HepG2 (cell line): ENCODE measurements around the gene SLC4A9. TPM values are rescaled to one million over a fixed set of nuclear protein-coding genes. Genes with fewer than 3 reads are reported as not detected.
A peak's percentile ranks its signal among the peaks of the same experiment; 100 is the strongest.

Experiments
- FLYWCH1 ChIP-seq: sonication (generic); formaldehyde crosslinking; IDR thresholded peaks from 2 replicates; pipeline ENCODE4 v1.8.1; 2023; ENCODE audit warnings: mild to moderate bottlenecking, missing genetic modification reagents
- HMGXB3 ChIP-seq: sonication (generic); formaldehyde crosslinking; IDR thresholded peaks from 2 replicates; pipeline ENCODE4 v1.4.0; 2020; ENCODE audit warnings: missing genetic modification reagents, borderline replicate concordance
- IKZF1 ChIP-seq: fragments of 450-650 bp; IDR thresholded peaks from 2 replicates; pipeline ENCODE4 v1.7.1; 2016
- KMT2B ChIP-seq: IDR thresholded peaks from 2 replicates; pipeline ENCODE4 v1.6.1; 2016; ENCODE audit warnings: missing genetic modification reagents, missing compliant biosample characterization
- RXRB ChIP-seq: IDR thresholded peaks from 2 replicates; pipeline ENCODE4 v1.6.1; 2016; ENCODE audit warnings: borderline replicate concordance, missing genetic modification reagents, missing compliant biosample characterization
- ZNF281 ChIP-seq: sonication (generic); formaldehyde crosslinking; IDR thresholded peaks from 2 replicates; pipeline ENCODE4 v1.4.0; 2020; ENCODE audit warnings: missing genetic modification reagents, borderline replicate concordance
- ZNF639 ChIP-seq: conservative IDR thresholded peaks from 2 replicates; pipeline ENCODE4 v1.6.1; 2018; ENCODE audit warnings: missing genetic modification reagents
- polyA plus RNA-seq, 8 experiments: library from polyadenylated mRNA; depleted of rRNA in 3 of 8; stranded (reverse) in 7 of 8; unstranded in 1 of 8; fragments of >200 nt; fragmentation: Illumina TruSeq in 4 of 8; extraction: Trizol in 4 of 8; gene quantifications; 2 replicates each; pipeline versions ENCODE4 v1.2.1 to v1.2.3, GENCODE V29; 2011 to 2016; ENCODE audit warnings: low read depth in 4 of 8, missing spikeins in 1 of 8, mixed read lengths in 1 of 8; ENCODE audit not compliant: insufficient read depth in 1 of 8
- total RNA-seq, 5 experiments: library from RNA; depleted of rRNA; stranded (reverse); fragments of >200 nt; fragmentation: Illumina TruSeq; extraction: Trizol; gene quantifications; 2 replicates each; pipeline ENCODE4 v1.2.3, GENCODE V29; 2016; ENCODE audit warnings: low read depth in 1 of 5
- TF ChIP-seq, protein P1 (sequence below): sonication (generic); formaldehyde crosslinking; IDR thresholded peaks from 2 replicates; pipeline ENCODE4 v1.8.0; 2022; ENCODE audit warnings: low read depth, missing genetic modification reagents

Gene SLC4A9
- total and polyA plus RNA-seq, 2 of the 13 experiments (the other 11 are each of a cell fraction or from before 2014, with no cell fraction given) = not detected

- TF ChIP-seq, protein P1, sequence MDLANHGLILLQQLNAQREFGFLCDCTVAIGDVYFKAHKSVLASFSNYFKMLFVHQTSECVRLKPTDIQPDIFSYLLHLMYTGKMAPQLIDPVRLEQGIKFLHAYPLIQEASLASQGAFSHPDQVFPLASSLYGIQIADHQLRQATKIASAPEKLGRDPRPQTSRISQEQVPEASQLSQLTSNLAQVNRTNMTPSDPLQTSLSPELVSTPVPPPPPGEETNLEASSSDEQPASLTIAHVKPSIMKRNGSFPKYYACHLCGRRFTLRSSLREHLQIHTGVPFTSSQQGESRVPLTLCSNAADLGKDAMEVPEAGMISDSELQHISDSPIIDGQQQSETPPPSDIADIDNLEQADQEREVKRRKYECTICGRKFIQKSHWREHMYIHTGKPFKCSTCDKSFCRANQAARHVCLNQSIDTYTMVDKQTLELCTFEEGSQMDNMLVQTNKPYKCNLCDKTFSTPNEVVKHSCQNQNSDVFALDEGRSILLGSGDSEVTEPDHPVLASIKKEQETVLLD (CRISPR knock-in tag) = no peak
- no peak for TF ChIP-seq ZNF639 (CRISPR knock-in tag)
- TF ChIP-seq KMT2B = peak; percentile 19; the same call in 1 of the 2 replicates
- TF ChIP-seq RXRB (CRISPR knock-in tag) = peak; percentile 88
- peak; percentile 72 for TF ChIP-seq ZNF281 (CRISPR knock-in tag)
- TF ChIP-seq FLYWCH1 (CRISPR knock-in tag) = no peak
- 0 out of 2 replicates have a peak, but pooled peaks have one; percentile 40 for TF ChIP-seq HMGXB3 (CRISPR knock-in tag)
- TF ChIP-seq IKZF1 = no peak
- TF ChIP-seq, all 625 proteins: peak for 150
Observed at GRCh38 chr5:140362875-140363630, 3.1 kb downstream of the SLC4A9 start (continued).
